Smooth muscle cell (in vitro differentiated cells): ENCODE measurements around the gene ARHGEF35. TPM values are rescaled to one million over a fixed set of nuclear protein-coding genes. Genes with fewer than 3 reads are reported as not detected.
"Not testable (repeated sequence)": the region's sequence is repeated elsewhere in the genome, so short reads cannot be mapped to it uniquely, and the experiment has no call there.

ENCODE experiments used
- DNase-seq: peaks from one replicate; lab custom pipeline; 2025; ENCODE audit not compliant: unreplicated experiment; lab: John Stamatoyannopoulos, UW
- H2AFZ ChIP-seq: fragments of 200-600 bp; sonication (generic); 2 replicates; pipeline ENCODE4 v1.6.0; 2016; ENCODE audit warnings: antibody characterized with exemption, low read depth, mild to moderate bottlenecking
- H3F3A ChIP-seq: fragments of 200-600 bp; sonication (generic); 2 replicates; pipeline ENCODE4 v1.6.0; 2017; ENCODE audit warnings: antibody characterized with exemption, low read depth
- H3K27ac ChIP-seq: fragments of 200-600 bp; sonication (generic); 2 replicates; pipeline ENCODE4 v1.5.1; 2016; ENCODE audit warnings: low read depth, mild to moderate bottlenecking
- H3K27me3 ChIP-seq: fragments of 200-600 bp; sonication (generic); 2 replicates; pipeline ENCODE4 v1.6.1; 2016; ENCODE audit warnings: low read depth, mild to moderate bottlenecking
- H3K36me3 ChIP-seq: fragments of 200-600 bp; sonication (generic); 2 replicates; pipeline ENCODE4 v1.5.1; 2016; ENCODE audit warnings: low read depth
- H3K4me1 ChIP-seq: fragments of 200-600 bp; sonication (generic); 2 replicates; pipeline ENCODE4 v1.5.1; 2016; ENCODE audit warnings: low read depth
- H3K4me2 ChIP-seq: fragments of 200-600 bp; sonication (generic); 2 replicates; pipeline ENCODE4 v1.6.0; 2016; ENCODE audit warnings: mild to moderate bottlenecking
- H3K4me3 ChIP-seq: fragments of 200-600 bp; sonication (generic); 2 replicates; pipeline ENCODE4 v1.5.1; 2016; ENCODE audit warnings: mild to moderate bottlenecking
- H3K79me2 ChIP-seq: fragments of 200-600 bp; sonication (generic); 2 replicates; pipeline ENCODE4 v1.6.0; 2016; ENCODE audit warnings: low read depth, mild to moderate bottlenecking
- H3K9ac ChIP-seq: fragments of 200-600 bp; sonication (generic); 2 replicates; pipeline ENCODE4 v1.6.0; 2016; ENCODE audit warnings: low read depth
- H3K9me3 ChIP-seq: fragments of 200-600 bp; sonication (generic); replicated peaks from 2 replicates; pipeline ENCODE4 v1.5.1; 2016; ENCODE audit warnings: low read depth
- H4K20me1 ChIP-seq: fragments of 200-600 bp; sonication (generic); 2 replicates; pipeline ENCODE4 v1.6.0; 2016; ENCODE audit warnings: low read depth
- CTCF ChIP-seq: fragments of 200-600 bp; sonication (generic); IDR thresholded peaks from 2 replicates; pipeline ENCODE4 v1.5.1; 2017; ENCODE audit warnings: borderline replicate concordance, mild to moderate bottlenecking, antibody characterized with exemption; ENCODE audit not compliant: insufficient read depth, poor library complexity, severe bottlenecking
- WGBS: methylation state at CpG from one replicate; pipeline ENCODE4 v1.1.7; 2016; ENCODE audit warnings: low lambda C conversion rate; 5-methylcytosine and 5-hydroxymethylcytosine counted together
- polyA plus RNA-seq: library from polyadenylated mRNA; unstranded; fragments of >200 nt; fragmentation: Nextera tagmentation; extraction: Ambion mirVana; gene quantifications from 2 replicates; pipeline ENCODE4 v1.2.1, GENCODE V29; 2016
- total RNA-seq: library from RNA; depleted of rRNA; stranded (reverse); fragments of >200 nt; gene quantifications from 2 replicates; pipeline ENCODE4 v1.2.3, GENCODE V29; 2014

ARHGEF35 gene
- total and polyA plus RNA-seq, 2 experiments from 2014 or later, result 4.2 to 4.7 TPM

- H3F3A ChIP-seq, H3K27ac ChIP-seq, H3K79me2 ChIP-seq, H3K9me3 ChIP-seq, H3K27me3 ChIP-seq, H3K36me3 ChIP-seq, H3K4me1 ChIP-seq, H2AFZ ChIP-seq, DNase-seq, H3K9ac ChIP-seq, H3K4me2 ChIP-seq, H4K20me1 ChIP-seq, H3K4me3 ChIP-seq: not testable (repeated sequence)
These were observed 28.0 kb upstream of the ARHGEF35 start for GRCh38 chr7:144223675-144224074.

- H3K27ac ChIP-seq, H3K9me3 ChIP-seq, H4K20me1 ChIP-seq, H3K4me2 ChIP-seq, H3K4me3 ChIP-seq, DNase-seq, H3K36me3 ChIP-seq, H3K4me1 ChIP-seq, H3K27me3 ChIP-seq, H3K79me2 ChIP-seq, H2AFZ ChIP-seq, H3K9ac ChIP-seq, H3F3A ChIP-seq: not testable (repeated sequence)
These were observed 24.9 kb upstream of the ARHGEF35 start for GRCh38 chr7:144220531-144220930.

GRCh38 chr7:144219149-144219548, 23.5 kb upstream of the ARHGEF35 start:
- H2AFZ ChIP-seq, H3K27ac ChIP-seq, H3K4me3 ChIP-seq, H3K27me3 ChIP-seq, H3F3A ChIP-seq, DNase-seq, H3K36me3 ChIP-seq, H4K20me1 ChIP-seq, H3K4me1 ChIP-seq, H3K9me3 ChIP-seq, H3K9ac ChIP-seq, H3K79me2 ChIP-seq, H3K4me2 ChIP-seq: not testable (repeated sequence)
- WGBS, result 90% methylated on average over 1 of the region's 4 CpGs
- TF ChIP-seq CTCF, result peak; percentile 4

- DNase-seq, H3K27ac ChIP-seq, H3K79me2 ChIP-seq, H3K4me3 ChIP-seq, H3K36me3 ChIP-seq, H3K4me2 ChIP-seq, H3K9me3 ChIP-seq, H3K9ac ChIP-seq, H3K27me3 ChIP-seq, H4K20me1 ChIP-seq, H3F3A ChIP-seq, H3K4me1 ChIP-seq, H2AFZ ChIP-seq: not testable (repeated sequence)
- 100% methylated on average over 1 of the region's 1 CpG for WGBS
These were observed 22.9 kb upstream of the ARHGEF35 start for GRCh38 chr7:144218581-144218980.

- H3K4me1 ChIP-seq, DNase-seq, H3K27ac ChIP-seq, H3K79me2 ChIP-seq, H3K4me2 ChIP-seq, H3F3A ChIP-seq, H3K36me3 ChIP-seq, H3K9ac ChIP-seq, H3K4me3 ChIP-seq, H3K27me3 ChIP-seq, H3K9me3 ChIP-seq, H4K20me1 ChIP-seq, H2AFZ ChIP-seq: not testable (repeated sequence)
These were observed 21.6 kb upstream of the ARHGEF35 start for GRCh38 chr7:144217200-144217599.

GRCh38 chr7:144205306-144205705, 9.7 kb upstream of the ARHGEF35 start:
- H3K9me3 ChIP-seq, H3K9ac ChIP-seq, DNase-seq, H3K79me2 ChIP-seq, H3F3A ChIP-seq, H3K4me2 ChIP-seq, H3K4me1 ChIP-seq, H3K27ac ChIP-seq, H2AFZ ChIP-seq, H4K20me1 ChIP-seq, H3K4me3 ChIP-seq, H3K27me3 ChIP-seq, H3K36me3 ChIP-seq: not testable (repeated sequence)
- no CpG with 5 or more reads among the region's 5 CpGs for WGBS

- not testable (repeated sequence) for H3K4me3 ChIP-seq, DNase-seq, H3K4me1 ChIP-seq, H3K27ac ChIP-seq, H2AFZ ChIP-seq, H3F3A ChIP-seq, H3K4me2 ChIP-seq, H3K27me3 ChIP-seq, H3K36me3 ChIP-seq, H3K9me3 ChIP-seq, H3K79me2 ChIP-seq, H4K20me1 ChIP-seq, H3K9ac ChIP-seq
- no CpG with 5 or more reads among the region's 3 CpGs for WGBS
These were observed 7.5 kb upstream of the ARHGEF35 start for GRCh38 chr7:144203086-144203485.

GRCh38 chr7:144201978-144202377, 6.3 kb upstream of the ARHGEF35 start:
- WGBS, result no CpG with 5 or more reads among the region's 1 CpG

More at GRCh38 chr7:144201978-144202377, 6.3 kb upstream of the ARHGEF35 start:
- not testable (repeated sequence) for H3K36me3 ChIP-seq, H3K9ac ChIP-seq, H3F3A ChIP-seq, H2AFZ ChIP-seq, H3K27me3 ChIP-seq, H3K9me3 ChIP-seq, H3K4me2 ChIP-seq, H3K27ac ChIP-seq, H3K79me2 ChIP-seq, H3K4me1 ChIP-seq, H4K20me1 ChIP-seq, H3K4me3 ChIP-seq, DNase-seq
